GM18861 (cell line): ENCODE data around the gene SLC16A8.

Experiments
- ATAC-seq: cut with Tn5 transposase; IDR thresholded peaks from one replicate; pipeline ENCODE4 v1.9.1; 2021; ENCODE audit not compliant: unreplicated experiment

SLC16A8 gene

DNA sequence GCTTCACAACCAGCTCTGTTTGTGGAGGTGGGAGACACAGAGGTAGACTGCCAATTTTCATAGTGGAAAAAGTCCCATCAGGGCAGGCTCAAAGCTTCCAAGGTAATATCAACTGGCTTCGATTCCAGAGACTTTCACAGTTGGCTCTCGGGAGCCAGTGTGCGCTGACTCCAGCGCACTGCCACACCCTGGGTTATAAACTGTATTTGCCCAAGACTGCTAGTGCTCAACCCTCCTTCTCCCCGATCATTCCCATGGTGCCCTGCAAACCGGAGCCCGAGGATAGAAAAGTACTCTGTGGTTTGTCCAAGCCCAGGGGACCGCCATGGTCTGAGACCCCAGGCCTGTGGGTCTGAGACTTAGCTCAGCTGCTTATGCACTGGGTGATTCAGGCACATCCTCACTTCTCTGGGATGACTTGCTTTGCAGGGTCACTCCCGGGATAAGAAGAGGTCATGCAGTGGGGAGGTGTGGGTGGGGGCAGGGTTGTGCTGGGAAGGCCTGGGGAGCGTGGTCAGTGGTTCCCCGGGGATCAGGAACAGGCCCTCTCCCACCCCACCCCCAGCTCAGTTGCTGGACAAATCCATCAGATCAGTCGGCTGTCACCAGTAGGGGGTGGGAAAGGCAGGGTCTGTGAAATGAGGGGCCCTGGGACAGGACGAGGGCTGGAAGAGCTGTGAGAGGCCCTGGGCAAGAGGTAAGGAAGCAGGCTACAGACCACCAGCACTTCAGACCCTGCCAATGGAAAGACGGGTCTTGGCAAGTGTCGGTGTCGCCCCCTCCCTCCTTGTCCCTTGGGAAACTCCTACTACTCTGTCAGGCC lies 53.5 kb downstream of the SLC16A8 start:
- no peak for ATAC-seq

GRCh38 chr22:38029901-38030300 lies 54.1 kb downstream of the SLC16A8 start:
- no peak for ATAC-seq

DNA sequence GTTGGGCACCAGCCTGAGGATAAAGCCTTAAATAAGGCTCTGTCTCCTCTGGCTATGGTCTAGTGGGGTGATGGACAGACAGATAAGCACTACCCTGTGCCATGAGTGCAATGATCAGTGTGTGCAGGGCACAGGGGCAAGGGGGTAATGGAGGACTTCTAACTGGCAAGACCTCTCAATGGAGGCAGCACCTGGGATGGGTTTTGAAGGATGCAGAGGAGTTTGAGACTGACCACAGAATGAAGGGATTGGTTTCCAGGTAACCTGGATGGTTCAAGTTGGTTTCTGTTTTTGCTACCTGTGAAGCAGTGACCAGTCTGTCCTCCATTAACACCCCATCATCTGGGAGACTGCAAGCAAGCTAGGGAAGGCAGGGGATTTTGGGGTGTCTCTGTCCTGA lies 54.6 kb downstream of the SLC16A8 start:
- ATAC-seq = no peak

DNA sequence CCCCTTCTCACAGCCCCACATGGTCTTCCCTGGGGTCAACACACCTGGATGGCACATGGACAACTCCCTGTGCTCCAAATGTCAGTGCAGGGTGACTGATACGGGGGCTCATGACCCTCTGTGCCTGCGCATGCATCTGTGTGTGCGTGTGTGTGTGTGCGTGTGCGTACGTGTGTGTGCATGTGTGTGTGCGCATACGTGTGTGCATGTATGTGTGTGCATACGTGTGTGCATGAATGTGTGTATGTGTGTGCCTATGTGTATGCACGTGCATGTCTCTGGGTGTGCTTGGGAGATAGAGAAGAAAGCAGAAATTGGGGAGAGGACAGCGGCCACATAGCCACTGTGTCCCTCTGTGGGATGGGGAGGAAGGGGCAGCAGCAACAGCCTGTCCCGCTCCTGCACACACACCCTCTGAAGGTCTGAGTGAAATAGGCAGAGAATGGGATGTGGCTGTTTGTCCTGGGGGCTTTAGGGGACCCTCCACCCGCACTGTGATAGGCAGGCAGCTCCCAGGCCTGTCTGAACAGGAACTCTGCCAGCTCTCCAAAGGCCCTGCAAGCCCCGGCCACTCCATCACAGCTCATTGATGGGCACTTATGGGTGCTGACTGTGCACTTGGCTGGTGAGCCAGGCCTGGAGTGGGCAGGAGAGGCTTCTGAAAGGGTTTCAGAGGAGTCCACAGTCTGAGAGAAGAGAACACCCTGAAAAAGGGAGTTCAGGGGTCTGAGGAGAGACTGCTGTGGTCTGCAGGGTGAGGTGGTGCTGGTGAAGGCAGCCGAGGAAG lies 55.4 kb downstream of the SLC16A8 start:
- ATAC-seq = no peak
